Measurements from ENCODE around the gene LMBR1. TPM values are rescaled to one million over a fixed set of nuclear protein-coding genes. Genes with fewer than 3 reads are reported as not detected.
"Not testable (repeated sequence)": the region's sequence is repeated elsewhere in the genome, so short reads cannot be mapped to it uniquely, and the experiment has no call there.

The LMBR1 gene
- total and polyA plus RNA-seq, 2 of the 4 experiments (the other 2 are of a cell fraction) = 11.9 to 19.9 TPM

GRCh38 chr7:156647330-156647729 is 245.7 kb downstream of the LMBR1 start:
- H4K5ac ChIP-seq (ENCODE audit: low read depth, low read length); H2AFZ ChIP-seq (replicated peaks; ENCODE audit: low read length, poor library complexity); H3K9me1 ChIP-seq (ENCODE audit: insufficient read depth, low read length); H4K8ac ChIP-seq (ENCODE audit: low read depth in 2 of 2, low read length in 2 of 2); H2AK5ac ChIP-seq (ENCODE audit: low read depth, low read length); H3K27ac ChIP-seq (ENCODE audit: insufficient read depth, low read length); H3K18ac ChIP-seq (ENCODE audit: low read depth, low read length); H3K4me3 ChIP-seq (ENCODE audit: insufficient read depth, low read depth, low read length); CTCF ChIA-PET; H2AK9ac ChIP-seq (replicated peaks; ENCODE audit: low read depth, low read length, poor library complexity); intact Hi-C loops (cut with micrococcal nuclease); H3K4me1 ChIP-seq (ENCODE audit: control insufficient read depth, insufficient read depth, low read length); H3K14ac ChIP-seq (replicated peaks; ENCODE audit: low read depth, low read length); H2BK120ac ChIP-seq (ENCODE audit: low read depth, low read length); H2BK15ac ChIP-seq (ENCODE audit: low read depth, low read length); H3K9me3 ChIP-seq (ENCODE audit: control insufficient read depth, insufficient read depth, low read length); H4K91ac ChIP-seq (ENCODE audit: insufficient read depth, low read depth, low read length); H2BK20ac ChIP-seq (ENCODE audit: low read depth, low read length); H3K4me2 ChIP-seq (ENCODE audit: low read depth, low read length); H3K4ac ChIP-seq (ENCODE audit: low read depth, low read length); H4K20me1 ChIP-seq (ENCODE audit: insufficient read depth, low read length); dilution Hi-C loops (cut with HindIII; ENCODE audit: low sequenced_read_pairs, unreplicated experiment); POLR2A ChIA-PET (ENCODE audit: unreplicated experiment); ATAC-seq (ENCODE audit: low read depth); H3K79me1 ChIP-seq (ENCODE audit: low read depth in 1 of 2, low read length in 2 of 2); H3K23ac ChIP-seq (ENCODE audit: low read depth, low read length); H3K56ac ChIP-seq (ENCODE audit: extremely low read depth, insufficient read depth, low read length); H2BK5ac ChIP-seq (ENCODE audit: low read depth, low read length, poor library complexity, severe bottlenecking); DNase-seq; BruUV-seq (replicated peaks); H3K36me3 ChIP-seq (ENCODE audit: control insufficient read depth, insufficient read depth, low read length); H3K9ac ChIP-seq (ENCODE audit: low read depth, low read length); H3K27me3 ChIP-seq (ENCODE audit: control insufficient read depth, insufficient read depth, low read length): not testable (repeated sequence)
- in situ Hi-C loops (cut with MboI; ENCODE audit: low sequenced_read_pairs) = loop anchor here (25.0 kb wide), 2 partner anchors 490 to 835 kb away; partner anchors contain the start of genes SHH and UBE3C
- WGBS, 2 experiments (ENCODE audit: extremely low coverage in 2 of 2, insufficient read length in 1 of 2) = 86% methylated on average over 1 of the region's 5 CpGs; no CpG with 5 or more reads in 1 of the 2 experiments

Measured in IMR-90 (cell line).